Renal cortical epithelial cell (primary cell): ENCODE data around the gene ERN2. TPM values are rescaled to one million over a fixed set of nuclear protein-coding genes. Genes with fewer than 3 reads are reported as not detected.

Source experiments
- DNase-seq: peaks from one replicate; pipeline ENCODE4 v3.0.0-alpha.2; 2011; ENCODE audit warnings: low read depth
- total RNA-seq: library from RNA; depleted of rRNA; stranded (reverse); fragments of >200 nt; gene quantifications from 2 replicates; pipeline ENCODE4 v1.2.3, GENCODE V29; 2014

Gene ERN2
- total RNA-seq, 1 donor from 2014 or later, result 0.15 TPM

DNA sequence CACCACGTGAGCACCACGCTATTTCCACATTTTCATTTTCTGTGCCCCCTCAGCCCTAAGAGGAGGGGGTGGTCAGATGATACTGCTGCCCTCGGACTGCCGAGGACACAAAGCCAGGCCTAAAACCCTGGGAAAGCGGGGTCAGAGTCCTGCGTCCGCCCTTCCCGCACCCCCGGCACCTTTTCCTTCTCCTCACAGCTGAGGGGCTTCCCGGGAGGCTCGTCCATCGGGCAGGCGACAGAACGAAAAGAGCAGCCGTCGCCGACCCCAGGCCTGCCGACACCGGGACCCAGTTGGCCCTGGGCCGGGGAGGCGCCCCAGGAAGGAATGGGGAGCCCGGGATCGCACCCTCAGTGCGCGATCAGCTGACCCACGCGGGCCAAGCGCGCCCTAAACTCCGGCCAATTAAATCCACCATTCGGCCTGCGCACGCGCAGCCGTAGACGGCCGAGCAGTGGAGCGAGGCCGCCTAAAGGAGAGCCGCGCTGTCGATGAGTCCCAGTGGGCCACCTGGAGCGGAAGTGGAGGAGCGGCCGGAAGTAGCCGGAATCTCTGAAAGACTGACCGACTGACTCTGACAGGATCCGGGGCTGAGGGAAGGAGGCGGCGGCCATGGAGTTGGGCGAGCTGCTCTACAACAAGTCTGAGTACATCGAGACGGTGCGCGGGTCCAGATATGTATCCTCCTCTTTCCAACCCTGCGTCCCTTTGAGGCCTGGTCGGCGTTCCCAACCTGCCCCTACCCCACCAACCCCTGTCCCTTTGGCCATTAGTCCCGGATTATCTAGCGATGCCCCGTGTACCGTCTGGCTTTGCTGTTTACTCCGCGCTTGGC, 71.9 kb downstream of the ERN2 start, which contains the start of the genes DCTN5 and PALB2:
Gene DCTN5, plus strand, starts transcription at position 536 of the 835 bp plus-strand sequence. Its CDS starts 77 bp downstream, at position 613.
Gene PALB2, minus strand, starts transcription at position 380 of the 835 bp plus-strand sequence. Its CDS starts 153 bp downstream, at position 227.
- DNase-seq, result peak; percentile 86

DNA sequence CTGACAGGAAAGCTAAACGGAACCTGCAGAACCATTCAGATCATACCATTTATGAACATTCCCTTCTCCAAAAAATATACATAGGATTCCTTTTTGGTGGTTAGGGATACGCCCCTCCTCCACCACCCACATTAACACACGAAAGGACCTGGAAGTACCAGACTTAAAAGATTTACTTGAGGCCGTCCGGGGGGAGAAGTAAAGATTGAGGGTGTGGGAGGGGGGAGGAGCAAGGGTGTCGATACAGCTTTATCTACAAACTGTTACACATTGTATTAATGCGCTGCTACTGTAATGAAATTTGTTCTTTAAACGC, 72.4 kb downstream of the ERN2 start:
- DNase-seq, result no peak

Other genes with a start within 250 kb of the ERN2 start
- 15.8 and 33.8 TPM in 2 replicates for gene GGA2, start 202.7 kb downstream of the ERN2 start, total RNA-seq
- gene EARS2, start 155.9 kb downstream of the ERN2 start, total RNA-seq, result 37.2 and 45.3 TPM in 2 replicates
- gene UBFD1, start 155.5 kb downstream of the ERN2 start, total RNA-seq, result 107 and 193 TPM in 2 replicates
- gene NDUFAB1, start 116.9 kb downstream of the ERN2 start, total RNA-seq, result 22.2 and 43.6 TPM in 2 replicates
- gene PALB2, start 71.9 kb downstream of the ERN2 start, total RNA-seq, result 12.5 and 15.4 TPM in 2 replicates
- gene DCTN5, start 71.8 kb downstream of the ERN2 start, total RNA-seq, result 64.8 and 123 TPM in 2 replicates
- 0.99 and 8.0 TPM in 2 replicates for gene PLK1, start 34.3 kb downstream of the ERN2 start, total RNA-seq
- not detected in 2 replicates for gene CHP2, start 41.8 kb upstream of the ERN2 start, total RNA-seq
- not detected in 2 replicates for gene PRKCB, start 122.8 kb upstream of the ERN2 start, total RNA-seq